Activated CD8-positive, alpha-beta memory T cell treated with anti-CD3 and anti-CD28 coated beads for 48 hours (primary cell): ENCODE measurements around the gene SPATA22.
"Not testable (repeated sequence)": the region's sequence is repeated elsewhere in the genome, so short reads cannot be mapped to it uniquely, and the experiment has no call there.

Experiments
- DNase-seq, 3 experiments: peaks; one replicate each; pipeline ENCODE4 v3.0.0-alpha.2; 2020; ENCODE audit warnings: low read depth in 2 of 3, low spot score in 2 of 3

SPATA22 gene

DNA sequence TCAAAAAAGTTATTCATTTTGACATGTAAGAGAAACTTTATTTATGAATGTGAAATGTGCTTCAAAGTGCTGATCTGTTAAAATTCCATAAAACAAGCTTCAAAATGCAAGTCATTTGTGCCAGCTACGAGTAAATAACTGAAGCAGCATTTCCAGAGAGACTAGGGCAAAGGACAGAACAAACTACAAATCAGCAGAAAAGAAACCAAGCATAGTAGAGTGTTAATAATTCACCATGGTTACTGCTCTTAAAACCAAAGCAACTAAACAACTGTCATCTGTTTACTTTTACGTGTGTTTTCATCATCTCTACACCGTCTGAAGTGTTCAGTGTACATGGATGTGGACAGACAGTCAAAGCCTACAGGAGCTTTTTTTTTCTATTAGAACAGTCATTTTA is 2.6 kb upstream of the SPATA22 start:
- DNase-seq: no peak

DNA sequence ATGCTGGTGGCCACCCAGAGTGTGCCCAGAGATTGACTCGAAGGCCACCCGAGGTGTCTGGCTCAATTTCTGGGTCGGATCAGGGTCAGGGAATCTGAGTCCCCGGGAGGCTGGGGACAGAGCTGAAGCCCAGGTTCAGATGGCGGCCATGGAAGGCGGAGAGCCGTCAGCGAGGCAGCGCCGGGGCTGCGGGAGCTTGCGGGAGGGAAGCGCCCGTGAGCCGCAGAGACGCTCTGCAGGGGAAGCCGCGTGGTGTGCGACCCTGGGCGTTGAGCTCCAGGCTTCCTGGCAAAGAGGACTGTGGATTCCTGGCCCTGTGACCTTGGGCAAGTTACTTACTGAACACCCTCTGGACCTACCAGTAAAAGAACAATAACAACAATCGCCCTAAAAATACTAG is 518 bp upstream of the SPATA22 start:
- no peak for DNase-seq

GRCh38 chr17:3469529-3469928 is 2.1 kb downstream of the SPATA22 start:
- no peak for DNase-seq

GRCh38 chr17:3466355-3466754 is 5.3 kb downstream of the SPATA22 start:
- DNase-seq: not testable (repeated sequence)

GRCh38 chr17:3448059-3448665 is 23.5 kb downstream of the SPATA22 start:
- no peak for DNase-seq

- DNase-seq: no peak
These were observed 24.0 kb downstream of the SPATA22 start for GRCh38 chr17:3447625-3448024.

GRCh38 chr17:3440451-3440850 is 31.2 kb downstream of the SPATA22 start:
- DNase-seq: no peak

GRCh38 chr17:3438368-3438767 is 33.3 kb downstream of the SPATA22 start:
- no peak for DNase-seq

GRCh38 chr17:3433741-3434140 is 37.9 kb downstream of the SPATA22 start, which contains the start of gene OR1E2:
TSS of gene OR1E2 (minus strand) at chr17:3433841. CDS start at chr17:3433841, 0 bp downstream.
- no peak for DNase-seq

GRCh38 chr17:3433215-3433614 is 38.4 kb downstream of the SPATA22 start:
- DNase-seq: not testable (repeated sequence)

DNA sequence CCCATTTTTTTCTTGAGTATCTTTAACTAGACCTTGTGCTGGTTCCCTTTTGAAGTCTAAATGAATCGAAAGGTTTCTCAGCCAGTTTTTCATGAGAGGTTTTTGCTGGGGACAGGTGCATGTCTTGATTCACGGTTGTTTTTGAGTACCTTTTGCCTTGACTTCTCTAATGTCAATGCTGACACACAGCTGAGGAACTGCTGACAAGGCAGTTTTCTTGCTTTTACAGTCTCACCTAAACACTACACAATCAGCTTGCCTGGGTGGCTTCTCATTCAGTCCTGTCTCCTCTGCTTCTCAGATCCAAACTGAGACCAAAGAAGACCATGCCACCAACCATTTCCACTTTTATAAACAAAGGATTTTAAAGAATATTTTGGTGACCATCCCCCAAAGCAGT is 53.4 kb downstream of the SPATA22 start:
- no peak for DNase-seq

- no peak for DNase-seq
These were observed 56.0 kb downstream of the SPATA22 start for GRCh38 chr17:3415610-3416009.

GRCh38 chr17:3412216-3412615 is 59.4 kb downstream of the SPATA22 start:
- not testable (repeated sequence) for DNase-seq

GRCh38 chr17:3411070-3411469 is 60.5 kb downstream of the SPATA22 start, which contains the start of gene OR3A3:
TSS of gene OR3A3 (plus strand) at chr17:3411370.
- DNase-seq: no peak

GRCh38 chr17:3403856-3404255 is 67.8 kb downstream of the SPATA22 start:
- not testable (repeated sequence) for DNase-seq

DNA sequence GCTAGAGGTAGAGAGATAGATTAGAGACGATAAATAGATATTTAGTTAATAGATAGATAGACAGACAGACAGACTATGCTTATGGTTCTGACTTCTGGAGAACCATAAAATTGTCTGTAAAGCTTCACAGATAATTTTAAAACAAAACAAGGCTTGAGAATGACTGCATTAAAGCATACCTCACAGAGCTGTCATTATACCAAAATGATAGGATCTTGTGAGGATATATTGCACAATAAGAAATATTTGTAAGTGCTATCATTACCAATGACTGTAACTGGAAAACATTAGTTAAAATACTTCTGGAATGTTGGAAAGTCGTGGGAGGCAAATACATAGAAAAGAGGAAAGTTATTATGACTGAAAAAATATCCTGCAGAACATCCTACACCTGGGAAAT is 69.8 kb downstream of the SPATA22 start:
- no peak for DNase-seq

DNA sequence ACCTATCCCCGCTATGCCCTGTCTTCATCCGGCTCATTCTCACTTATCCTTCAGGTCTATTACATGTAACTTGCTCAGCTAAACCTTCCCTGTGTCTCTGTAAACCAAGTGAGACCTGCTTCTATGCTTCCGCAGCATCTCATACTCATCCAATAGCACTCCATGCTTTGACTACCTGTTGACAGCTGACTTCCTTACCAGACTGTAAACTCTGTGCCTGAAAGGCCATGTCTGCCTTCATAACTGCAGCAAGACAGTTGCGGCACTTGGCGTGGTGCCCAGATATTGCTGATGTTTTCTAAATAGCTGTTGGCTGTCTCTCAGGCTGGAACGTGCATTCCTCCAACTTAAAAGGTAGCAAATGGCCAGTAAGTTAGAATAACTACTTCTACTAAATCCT is 71.6 kb downstream of the SPATA22 start:
- no peak for DNase-seq

GRCh38 chr17:3398310-3398709 is 73.3 kb downstream of the SPATA22 start, which contains the start of gene OR1E1:
TSS of gene OR1E1 (minus strand) at chr17:3398410. CDS start at chr17:3398410, 0 bp downstream.
- DNase-seq: no peak

DNA sequence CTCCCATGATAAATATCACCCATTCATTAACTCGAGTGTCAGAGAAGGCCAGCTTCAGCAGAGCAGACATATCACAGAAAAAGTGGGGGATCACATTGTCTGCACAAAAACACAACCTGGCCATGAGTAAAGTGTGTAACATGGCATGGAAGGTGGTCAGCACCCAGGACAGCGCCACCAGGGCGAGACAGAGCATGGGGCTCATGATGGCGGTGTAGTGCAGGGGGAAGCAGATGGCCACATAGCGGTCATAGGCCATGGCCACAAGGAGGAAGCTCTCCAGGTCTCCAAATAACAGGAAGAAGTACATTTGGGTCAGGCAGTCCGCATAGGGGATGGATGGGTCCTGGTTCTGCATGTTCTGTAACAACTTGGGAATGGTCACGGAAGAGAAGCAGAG is 73.8 kb downstream of the SPATA22 start:
- DNase-seq: not testable (repeated sequence)
